RWPE2 (cell line): ENCODE results near the gene ZMYM5.
A peak's percentile ranks its signal among the peaks of the same experiment; 100 is the strongest.

Source experiments
- ATAC-seq: fragments of 200-7000 bp; cut with Tn5 transposase; 3 replicates; pipeline ENCODE4 v1.9.1; 2021; ENCODE audit warnings: low read depth
- DNase-seq: peaks from one replicate; pipeline ENCODE4 v3.0.0-alpha.2; 2020; ENCODE audit warnings: low spot score
- H3K27ac ChIP-seq: fragments of 450-650 bp; 2 replicates; pipeline ENCODE4 v1.5.1; 2017; ENCODE audit warnings: mild to moderate bottlenecking; ENCODE audit not compliant: poor library complexity, severe bottlenecking
- H3K27me3 ChIP-seq: fragments of 250-450 bp; sonication (Bioruptor Pico); 2 replicates; pipeline ENCODE4 v1.5.1; 2021; ENCODE audit warnings: mild to moderate bottlenecking, moderate library complexity; ENCODE audit not compliant: insufficient read depth, poor library complexity, severe bottlenecking
- H3K36me3 ChIP-seq: fragments of 250-450 bp; sonication (Bioruptor Pico); 2 replicates; pipeline ENCODE4 v1.5.1; 2020; ENCODE audit warnings: low read depth, mild to moderate bottlenecking, moderate library complexity
- H3K4me1 ChIP-seq: fragments of 250-450 bp; sonication (Bioruptor Pico); 2 replicates; pipeline ENCODE4 v1.5.1; 2021; ENCODE audit warnings: mild to moderate bottlenecking, moderate library complexity; ENCODE audit not compliant: insufficient read depth, poor library complexity, severe bottlenecking
- H3K4me3 ChIP-seq: fragments of 250-450 bp; sonication (Bioruptor Pico); 2 replicates; pipeline ENCODE4 v1.5.1; 2021; ENCODE audit warnings: mild to moderate bottlenecking, moderate library complexity; ENCODE audit not compliant: severe bottlenecking
- H3K9me3 ChIP-seq: fragments of 250-450 bp; sonication (Bioruptor Pico); 2 replicates; pipeline ENCODE4 v1.5.1; 2021; ENCODE audit warnings: mild to moderate bottlenecking, moderate library complexity; ENCODE audit not compliant: severe bottlenecking
- TF ChIP-seq, protein P1 (sequence below): fragments of 450-650 bp; IDR thresholded peaks from one replicate; pipeline ENCODE4 v1.5.1; 2017; ENCODE audit warnings: mild to moderate bottlenecking, moderate library complexity; ENCODE audit not compliant: poor library complexity, severe bottlenecking

Gene ZMYM5

DNA sequence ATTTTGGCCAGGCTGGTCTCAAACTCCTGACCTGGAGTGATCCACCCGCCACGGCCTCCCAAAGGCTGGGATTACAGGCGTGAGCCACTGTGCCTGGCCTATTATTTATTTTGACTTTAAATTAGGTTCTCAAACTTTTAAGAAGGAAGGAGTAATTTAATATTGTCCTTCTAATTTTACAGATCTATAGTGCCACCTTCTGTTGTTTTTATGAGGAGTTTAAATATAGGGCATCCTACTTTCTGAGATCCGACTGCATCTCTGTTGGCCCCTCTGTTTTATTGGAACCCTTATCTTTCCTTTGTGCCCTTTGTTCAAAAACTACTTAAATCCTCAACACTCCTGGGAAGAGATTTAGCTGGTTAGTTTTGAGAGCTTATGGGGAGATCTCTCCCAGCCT, 25.4 kb upstream of the ZMYM5 start:
- no peak overlapping the region for H3K27ac ChIP-seq
- H3K4me3 ChIP-seq: no peak overlapping the region
- H3K4me1 ChIP-seq: no peaks in the 10 kb centered on the region
- no peaks in the 10 kb centered on the region for H3K27me3 ChIP-seq
- DNase-seq: no peak
- ATAC-seq: no peak
- TF ChIP-seq, protein P1, sequence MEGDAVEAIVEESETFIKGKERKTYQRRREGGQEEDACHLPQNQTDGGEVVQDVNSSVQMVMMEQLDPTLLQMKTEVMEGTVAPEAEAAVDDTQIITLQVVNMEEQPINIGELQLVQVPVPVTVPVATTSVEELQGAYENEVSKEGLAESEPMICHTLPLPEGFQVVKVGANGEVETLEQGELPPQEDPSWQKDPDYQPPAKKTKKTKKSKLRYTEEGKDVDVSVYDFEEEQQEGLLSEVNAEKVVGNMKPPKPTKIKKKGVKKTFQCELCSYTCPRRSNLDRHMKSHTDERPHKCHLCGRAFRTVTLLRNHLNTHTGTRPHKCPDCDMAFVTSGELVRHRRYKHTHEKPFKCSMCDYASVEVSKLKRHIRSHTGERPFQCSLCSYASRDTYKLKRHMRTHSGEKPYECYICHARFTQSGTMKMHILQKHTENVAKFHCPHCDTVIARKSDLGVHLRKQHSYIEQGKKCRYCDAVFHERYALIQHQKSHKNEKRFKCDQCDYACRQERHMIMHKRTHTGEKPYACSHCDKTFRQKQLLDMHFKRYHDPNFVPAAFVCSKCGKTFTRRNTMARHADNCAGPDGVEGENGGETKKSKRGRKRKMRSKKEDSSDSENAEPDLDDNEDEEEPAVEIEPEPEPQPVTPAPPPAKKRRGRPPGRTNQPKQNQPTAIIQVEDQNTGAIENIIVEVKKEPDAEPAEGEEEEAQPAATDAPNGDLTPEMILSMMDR: peak; percentile 36
- H3K36me3 ChIP-seq: no peaks in the 10 kb centered on the region
- H3K9me3 ChIP-seq: no peaks in the 10 kb centered on the region

DNA sequence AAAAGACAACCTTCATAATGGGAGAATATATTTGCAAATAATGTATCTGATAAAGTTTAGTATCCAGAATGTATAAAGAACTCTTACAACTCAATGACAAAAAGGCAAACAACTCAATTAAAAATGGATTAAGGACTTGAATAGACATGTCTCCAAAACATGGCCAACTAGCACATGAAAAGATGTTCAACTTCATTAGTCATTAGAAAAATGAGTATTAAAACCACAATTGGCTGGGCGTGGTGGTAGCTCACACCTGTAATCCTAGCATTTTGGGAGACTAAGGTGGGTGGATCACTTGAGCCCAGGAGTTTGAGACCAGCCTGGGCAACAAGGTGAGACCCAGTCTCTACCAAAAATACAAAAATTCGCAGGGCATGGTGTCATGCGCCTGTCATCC, 18.8 kb upstream of the ZMYM5 start:
- H3K27me3 ChIP-seq: no peaks in the 10 kb centered on the region
- no peaks in the 10 kb centered on the region for H3K9me3 ChIP-seq
- no peak overlapping the region for H3K27ac ChIP-seq
- H3K4me1 ChIP-seq: peaks cover 2% of the 10 kb centered on the region
- ATAC-seq (no peak), DNase-seq (no peak)
- TF ChIP-seq, protein P1: no peak
- no peaks in the 10 kb centered on the region for H3K36me3 ChIP-seq
- no peak overlapping the region for H3K4me3 ChIP-seq

- Histone ChIP-seq H3K27ac (no peak overlapping the region), H3K27me3 (no peaks in the 10 kb centered on the region), H3K4me3 (no peak overlapping the region), H3K4me1 (peaks cover 2% of the 10 kb centered on the region), H3K9me3 (no peaks in the 10 kb centered on the region), H3K36me3 (no peaks in the 10 kb centered on the region)
- no peak for DNase-seq
- TF ChIP-seq, protein P1: no peak
- no peak for ATAC-seq
Measured at GRCh38 chr13:19881641-19882040, 18.2 kb upstream of the ZMYM5 start.

- Histone ChIP-seq H3K4me1 (peaks cover 15% of the 10 kb centered on the region), H3K4me3 (peak overlapping the region; percentile 50), H3K9me3 (no peaks in the 10 kb centered on the region), H3K36me3 (peaks cover 6% of the 10 kb centered on the region; the same call in 1 of the 2 replicates), H3K27me3 (no peaks in the 10 kb centered on the region), H3K27ac (peak overlapping the region; percentile 93)
- TF ChIP-seq, protein P1: peak; percentile 63
- DNase-seq (no peak), ATAC-seq (no peak)
Measured at GRCh38 chr13:19864746-19865309, 1.4 kb upstream of the ZMYM5 start.

DNA sequence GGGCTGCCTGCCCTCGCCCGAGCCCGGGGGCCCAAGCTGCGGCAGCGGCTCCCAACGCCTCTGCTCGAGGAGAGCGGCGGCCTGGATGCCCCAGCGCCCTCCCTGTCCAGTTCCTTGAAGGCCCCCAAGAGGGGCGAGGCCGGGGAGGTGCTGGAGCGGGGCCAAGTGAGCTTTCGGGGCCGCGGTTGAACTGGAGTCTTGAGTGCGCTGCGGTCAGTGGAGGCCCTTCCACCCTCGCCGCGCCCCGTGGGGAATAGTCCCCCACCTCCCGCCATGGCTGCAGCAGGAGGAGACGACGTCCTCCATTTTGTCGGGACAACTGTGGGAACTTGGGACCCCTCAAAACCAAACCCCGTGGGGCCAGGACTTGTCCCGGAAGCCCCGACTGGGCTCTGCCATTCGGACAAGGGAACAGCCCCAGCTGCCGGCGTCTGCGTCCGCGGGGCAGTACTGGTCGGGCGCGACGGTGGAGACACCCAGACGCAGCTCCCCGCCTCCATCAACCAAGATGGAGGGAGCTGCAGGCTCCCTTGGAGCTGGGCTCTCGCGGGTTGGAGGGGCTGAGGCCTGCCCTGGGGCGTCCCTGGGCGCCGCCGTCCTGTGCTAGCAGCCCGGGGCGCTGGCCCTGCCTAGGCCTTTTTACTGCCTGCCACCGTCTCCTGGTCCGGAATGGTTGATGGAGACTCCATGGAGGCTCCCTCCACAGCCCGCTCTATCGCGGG, 736 bp upstream of the ZMYM5 start:
- H3K4me3 ChIP-seq: peak overlapping the region; percentile 50
- peaks cover 12% of the 10 kb centered on the region; the same call in 1 of the 2 replicates for H3K36me3 ChIP-seq
- no peaks in the 10 kb centered on the region for H3K9me3 ChIP-seq
- H3K4me1 ChIP-seq: peaks cover 15% of the 10 kb centered on the region
- ATAC-seq (peak; percentile 28), DNase-seq (peak; percentile 60)
- TF ChIP-seq, protein P1: no peak
- H3K27ac ChIP-seq: peak overlapping the region; percentile 93
- H3K27me3 ChIP-seq: no peaks in the 10 kb centered on the region
